Left ventricle myocardium superior (tissue), 1 donor: Measurements from ENCODE around the gene LINGO1. TPM values are rescaled to one million over a fixed set of nuclear protein-coding genes. Genes with fewer than 3 reads are reported as not detected.
A peak's percentile ranks its signal among the peaks of the same experiment; 100 is the strongest.

Experiments
- ATAC-seq: fragments of 200-7000 bp; cut with Tn5 transposase; one replicate; pipeline ENCODE4 v1.9.1; 2020; ENCODE audit warnings: mild to moderate bottlenecking, moderate library complexity
- DNase-seq: peaks from one replicate; pipeline ENCODE4 v3.0.0-alpha.2; 2020
- intact Hi-C: fragments of 100-400 bp; cut with micrococcal nuclease; formaldehyde crosslinking; loops from one replicate; pipeline ENCODE4 v1.11.0; 2022
- total RNA-seq: library from RNA; stranded (reverse); fragmentation: NEBNext Ultra II Directional; extraction: Animal tissue kit (Norgen Biotek cat#: 25700); gene quantifications from one replicate; pipeline ENCODE4 v1.2.1, GENCODE V29; 2021
- donor health status: DM: no; HTN: yes; CAD: no; lungs with severe emphysema.

Gene LINGO1
- total RNA-seq, 1 donor from 2014 or later: 1.7 TPM

DNA sequence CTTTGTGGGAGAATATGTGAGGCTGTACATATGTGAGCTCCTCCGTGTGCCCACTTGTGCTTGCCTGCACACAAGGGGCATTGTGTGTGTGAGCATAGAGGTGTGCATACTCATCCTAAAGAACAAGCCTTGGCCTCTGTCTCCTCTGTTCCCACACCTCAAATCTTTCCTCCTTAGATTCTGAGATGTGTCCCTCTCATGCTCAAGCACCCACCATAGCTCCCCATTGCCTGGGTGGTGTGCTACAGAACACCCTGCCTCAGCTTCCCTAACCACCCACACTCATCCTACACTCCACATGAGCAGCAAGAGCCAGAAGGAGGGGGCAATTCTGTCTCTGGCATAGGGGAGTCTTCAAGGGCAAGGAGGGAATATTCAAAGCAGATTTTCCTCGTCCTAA is 27.7 kb downstream of the LINGO1 start:
- ATAC-seq (no peak), DNase-seq (no peak)
- intact Hi-C loops: no loop called here

DNA sequence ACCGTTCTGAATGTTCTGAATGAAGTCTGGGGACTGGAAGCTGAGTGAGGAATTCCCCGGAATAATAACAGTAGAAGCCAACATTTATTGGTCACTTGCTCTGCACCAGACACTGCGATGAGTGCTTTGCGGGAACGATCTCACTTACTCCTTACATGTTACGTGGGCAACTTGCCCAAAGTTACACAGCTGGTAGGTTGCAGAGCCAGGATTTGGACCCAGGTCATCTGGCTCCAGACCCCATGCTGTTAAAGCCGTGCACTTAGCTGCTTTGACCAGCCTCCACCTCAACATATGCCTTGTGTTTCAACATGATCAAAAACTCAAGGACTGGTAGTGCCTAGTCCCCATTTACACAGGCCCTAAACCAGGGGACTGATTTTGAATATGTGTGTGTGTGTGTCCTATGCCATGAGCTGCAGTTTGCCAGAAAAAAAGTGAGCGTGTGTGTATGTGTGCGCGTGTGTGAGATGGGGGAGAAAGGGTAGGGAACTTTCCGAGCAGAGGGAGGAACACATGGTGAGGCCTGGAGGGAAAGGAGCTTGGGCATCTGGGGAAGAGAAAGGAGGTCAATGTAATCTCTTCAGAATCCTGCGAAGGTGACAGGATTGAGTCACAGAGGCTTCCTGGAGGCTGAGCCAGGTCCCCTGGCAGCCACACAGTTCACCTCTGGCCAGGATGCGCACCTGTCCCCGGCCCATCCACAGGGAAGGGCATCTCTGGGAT is 28.9 kb downstream of the LINGO1 start:
- ATAC-seq: no peak
- intact Hi-C loops: no loop called here
- no peak for DNase-seq

- intact Hi-C loops: no loop called here
- no peak for DNase-seq
- no peak for ATAC-seq
Measured at GRCh38 chr15:77602800-77603199, 29.9 kb downstream of the LINGO1 start.

DNA sequence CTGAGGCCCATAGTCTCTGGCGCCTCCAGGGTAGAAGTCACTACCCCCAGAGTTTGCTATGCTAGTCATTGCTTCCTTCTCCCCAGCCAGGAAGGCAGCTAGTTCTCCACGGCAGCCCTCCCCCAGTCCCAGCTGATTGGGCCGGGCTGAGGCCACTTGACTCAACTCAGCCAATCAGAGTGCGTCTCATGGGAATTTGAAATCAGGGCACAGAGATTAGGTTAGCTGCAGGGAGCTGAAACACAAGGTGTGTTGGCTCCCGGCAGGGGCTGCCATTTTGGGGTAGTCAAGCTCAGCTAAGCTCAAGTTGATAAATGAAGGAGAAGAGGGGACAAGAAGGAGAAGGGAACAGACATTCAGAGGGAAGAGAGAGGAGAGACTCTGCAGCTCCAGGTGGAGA is 32.8 kb downstream of the LINGO1 start:
- DNase-seq (peak; percentile 62), ATAC-seq (peak; percentile 82)
- intact Hi-C loops: no loop called here

- ATAC-seq (no peak), DNase-seq (no peak)
Measured at GRCh38 chr15:77599357-77599756, 33.4 kb downstream of the LINGO1 start.

DNA sequence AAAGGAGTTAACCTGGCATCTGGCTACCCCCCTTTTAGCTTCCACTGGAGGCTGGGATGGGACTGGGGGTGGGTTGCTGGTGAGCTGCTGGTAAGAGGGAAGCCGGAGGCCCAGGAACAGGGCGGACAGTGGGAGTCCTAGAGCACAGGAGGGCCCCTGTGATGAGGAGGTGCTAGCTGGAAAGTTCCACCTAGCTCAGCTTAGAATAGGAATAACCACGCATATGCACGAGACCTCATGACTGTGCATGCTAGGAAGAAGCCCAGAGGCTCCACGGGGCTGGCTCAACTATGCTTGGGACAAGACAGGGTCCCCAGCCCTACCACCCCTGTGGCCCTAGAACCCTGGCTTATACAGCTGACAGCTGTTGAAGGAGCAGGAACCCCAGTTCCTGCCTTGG is 34.1 kb downstream of the LINGO1 start:
- no peak for DNase-seq
- intact Hi-C loops: no loop called here

More at GRCh38 chr15:77599357-77599756, 33.4 kb downstream of the LINGO1 start:
- intact Hi-C loops: no loop called here

DNA sequence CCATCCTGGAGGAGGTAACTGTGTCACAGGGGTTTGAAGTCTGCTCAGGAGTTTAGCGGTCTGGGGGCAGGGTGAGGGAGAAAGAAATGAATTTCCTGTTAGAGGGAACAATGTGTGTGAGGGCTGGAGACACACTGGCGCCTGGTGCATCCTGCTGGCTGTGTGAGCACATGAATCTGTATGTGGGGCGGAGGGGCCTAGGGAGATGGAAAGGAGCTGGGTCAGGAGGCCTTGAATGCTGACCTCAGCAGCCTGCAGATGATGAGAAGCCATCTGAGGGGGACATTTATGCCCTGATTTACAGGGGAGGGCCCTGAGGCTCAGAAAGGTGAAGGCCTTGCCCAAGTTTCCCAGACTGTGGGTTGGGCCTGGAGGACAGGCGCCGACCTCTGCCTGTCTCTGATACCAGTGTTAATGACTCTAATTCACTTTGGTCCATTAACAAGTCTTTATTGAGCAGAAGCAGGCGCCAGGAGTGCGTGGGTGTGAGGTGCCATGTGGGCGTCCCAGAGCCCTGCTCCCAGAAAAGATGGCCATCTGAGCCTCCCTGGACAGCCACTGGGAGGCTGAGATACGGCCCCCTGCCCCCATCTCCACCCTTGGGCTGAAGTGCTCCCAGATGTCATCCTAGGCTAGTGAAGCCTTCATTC is 34.8 kb downstream of the LINGO1 start:
- DNase-seq (no peak), ATAC-seq (no peak)
- intact Hi-C loops: no loop called here

More for the DNA sequence above, 34.1 kb downstream of the LINGO1 start:
- no peak for ATAC-seq

DNA sequence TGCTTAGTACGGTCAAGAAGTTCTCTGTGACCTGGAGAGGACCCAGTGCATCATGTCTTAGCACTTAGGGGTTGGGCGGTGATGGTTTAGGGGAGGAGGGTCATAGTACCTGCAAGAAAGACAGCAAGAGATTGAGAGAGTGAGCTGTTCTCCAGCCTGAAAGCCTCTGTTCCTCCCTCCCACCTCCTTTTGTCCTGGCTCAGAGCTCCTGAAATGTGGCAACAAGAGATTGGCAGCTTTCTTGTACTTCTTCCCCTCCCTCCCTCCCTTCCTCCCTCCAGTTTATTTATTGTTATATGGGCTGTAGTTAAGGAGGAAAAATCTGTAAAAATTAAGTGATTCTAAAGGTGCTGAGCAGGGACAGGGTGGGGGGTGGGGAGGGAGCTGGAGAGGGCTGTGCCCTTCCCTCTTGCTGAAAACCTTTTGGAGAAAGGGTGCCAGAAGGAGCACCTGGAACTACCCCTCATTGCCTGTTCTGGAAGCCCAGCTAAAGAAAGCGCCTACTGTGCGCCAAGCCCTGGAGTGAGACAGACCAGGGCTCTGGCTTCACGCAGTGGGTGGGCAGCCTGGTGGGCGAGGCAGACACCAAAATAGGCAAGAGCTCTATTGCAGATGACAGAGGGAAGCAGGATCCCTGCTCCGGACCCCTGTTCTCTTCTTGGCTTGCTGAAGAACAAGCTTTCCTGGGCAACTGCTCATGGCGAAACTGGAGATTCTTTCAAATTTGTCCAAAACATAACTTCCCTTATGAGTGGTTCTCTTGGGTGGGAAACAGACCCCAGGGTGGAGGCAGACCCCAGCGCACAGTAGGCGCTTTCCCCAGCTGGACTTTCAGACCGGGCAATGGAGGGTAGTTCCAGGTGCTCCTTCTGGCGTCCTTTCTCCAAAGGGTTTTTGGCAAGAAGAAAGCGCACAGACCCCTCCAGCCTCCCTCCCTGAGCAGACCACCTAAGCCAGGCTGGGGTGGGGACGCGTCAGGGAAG is 35.6 kb downstream of the LINGO1 start:
- ATAC-seq (no peak), DNase-seq (no peak)
- intact Hi-C loops: no loop called here

DNA sequence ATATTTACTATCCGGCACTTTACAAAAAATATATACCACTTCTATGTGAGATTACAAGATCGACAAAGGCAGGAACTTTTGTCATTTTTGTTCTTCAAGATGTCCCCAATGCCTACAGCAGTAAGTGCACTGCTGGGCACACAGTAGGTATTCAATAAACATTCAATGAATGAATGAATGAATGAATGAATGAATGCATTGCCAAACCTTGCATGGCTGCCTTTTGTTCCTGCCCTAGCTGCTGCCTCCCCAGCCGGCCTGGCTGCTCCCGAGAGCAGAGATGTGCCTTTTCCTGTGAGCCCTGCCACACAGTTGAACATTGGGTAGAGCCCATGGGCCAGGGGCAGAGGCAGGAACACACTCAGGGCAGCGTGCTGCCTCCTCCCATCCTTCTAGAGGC is 37.5 kb downstream of the LINGO1 start:
- no peak for ATAC-seq

GRCh38 chr15:77592758-77593157 is 40.0 kb downstream of the LINGO1 start:
- no peak for DNase-seq
- ATAC-seq: no peak
- intact Hi-C loops: no loop called here

More for the DNA sequence above, 37.5 kb downstream of the LINGO1 start:
- no peak for DNase-seq
- intact Hi-C loops: no loop called here

DNA sequence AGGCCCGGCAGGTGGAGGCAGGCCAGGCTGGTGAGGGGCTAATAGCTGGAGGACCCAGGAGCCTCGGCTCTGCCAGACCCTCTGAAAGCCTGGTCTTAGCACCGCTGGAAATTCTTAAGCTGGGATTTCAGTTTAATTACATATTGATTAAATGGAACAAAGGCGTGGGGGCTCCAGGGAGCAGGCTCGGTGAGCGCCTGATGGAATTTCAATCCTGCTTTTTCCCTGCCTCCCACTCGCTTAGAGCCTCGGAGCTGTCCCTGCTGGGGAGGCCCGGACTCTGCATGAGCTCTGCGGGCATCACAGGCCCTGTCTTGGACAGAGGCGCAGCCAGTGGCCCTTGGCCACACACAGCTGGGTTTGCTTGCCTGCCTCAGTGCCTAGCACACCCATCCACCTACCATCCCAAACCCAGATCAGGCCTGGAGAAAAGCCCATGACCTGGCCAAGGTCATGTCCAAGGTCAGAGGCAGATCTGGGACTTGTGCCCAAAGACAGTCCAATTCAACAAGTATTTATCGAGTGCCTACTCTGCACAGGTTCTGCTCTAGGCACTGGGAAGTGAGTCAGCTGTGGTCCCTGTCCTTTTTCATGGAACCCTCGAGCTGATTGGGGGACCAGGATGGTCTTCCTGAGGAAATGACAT is 40.6 kb downstream of the LINGO1 start:
- intact Hi-C loops: no loop called here
- DNase-seq: no peak
- peak; percentile 30 for ATAC-seq

DNA sequence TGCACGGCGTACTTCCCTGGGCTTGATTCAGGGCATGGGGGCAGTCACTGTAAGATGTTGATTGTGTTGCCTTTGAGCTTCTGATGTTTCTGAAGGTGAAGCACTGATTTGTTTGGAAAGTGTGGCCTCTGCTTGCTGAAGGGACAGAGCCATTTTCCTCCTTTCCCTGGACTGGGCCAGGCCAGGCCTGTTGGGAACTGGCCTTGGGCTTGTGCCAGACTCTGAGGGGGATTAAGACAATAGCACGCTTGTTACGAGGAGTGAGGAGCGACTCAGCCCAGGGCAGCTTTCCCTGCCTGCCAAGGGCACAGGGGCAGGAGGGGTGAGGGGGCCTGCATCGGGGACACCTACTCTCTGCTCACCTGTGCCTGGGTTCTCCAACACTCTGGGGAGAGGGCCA is 42.9 kb downstream of the LINGO1 start:
- intact Hi-C loops: no loop called here
- ATAC-seq (peak; percentile 29), DNase-seq (no peak)

DNA sequence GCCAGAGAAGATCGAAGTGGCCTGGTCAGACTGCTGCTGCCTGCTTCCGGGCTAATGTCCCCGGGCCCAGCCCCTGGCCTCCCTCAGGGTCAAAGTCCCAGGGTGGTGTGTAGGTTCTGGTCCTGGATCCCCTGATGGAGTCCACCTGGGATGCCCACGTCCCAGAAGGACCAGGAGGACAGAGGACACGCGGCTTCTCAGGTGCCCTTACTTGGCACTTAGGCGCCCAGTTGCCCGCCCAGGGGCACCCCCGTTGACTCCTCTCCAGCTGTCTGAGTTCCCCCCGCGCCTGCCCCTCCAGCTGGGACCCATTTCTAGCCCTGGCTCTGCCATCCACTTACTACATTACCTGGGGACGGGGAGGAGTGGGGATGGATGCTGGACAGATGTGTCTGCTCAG is 44.6 kb downstream of the LINGO1 start:
- intact Hi-C loops: no loop called here
- ATAC-seq: no peak
- no peak for DNase-seq

- intact Hi-C loops: no loop called here
- ATAC-seq (no peak), DNase-seq (no peak)
Measured at GRCh38 chr15:77584691-77585090, 48.0 kb downstream of the LINGO1 start.

DNA sequence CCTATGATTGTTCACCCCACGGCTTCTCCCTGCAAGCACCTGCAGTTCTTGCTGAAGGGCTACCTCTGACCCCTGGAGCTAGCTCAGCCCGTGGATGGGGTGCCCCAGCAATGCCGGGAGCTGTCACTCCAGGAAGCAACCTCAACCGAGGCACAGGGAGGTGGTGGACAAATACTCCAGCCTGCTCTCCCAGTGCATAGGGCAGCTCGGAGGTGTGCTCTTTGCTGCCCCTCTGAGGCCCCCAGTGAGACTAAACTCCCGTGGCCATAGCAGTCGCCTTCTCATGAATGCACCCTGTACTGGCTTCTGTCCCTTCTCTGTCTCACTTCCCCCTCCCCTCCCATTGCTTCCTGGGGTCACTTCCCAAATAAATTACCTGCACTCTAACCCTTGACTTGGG is 48.5 kb downstream of the LINGO1 start:
- ATAC-seq (peak; percentile 62), DNase-seq (no peak)
- intact Hi-C loops: no loop called here

GRCh38 chr15:77582763-77583162 is 49.9 kb downstream of the LINGO1 start:
- DNase-seq: no peak

DNA sequence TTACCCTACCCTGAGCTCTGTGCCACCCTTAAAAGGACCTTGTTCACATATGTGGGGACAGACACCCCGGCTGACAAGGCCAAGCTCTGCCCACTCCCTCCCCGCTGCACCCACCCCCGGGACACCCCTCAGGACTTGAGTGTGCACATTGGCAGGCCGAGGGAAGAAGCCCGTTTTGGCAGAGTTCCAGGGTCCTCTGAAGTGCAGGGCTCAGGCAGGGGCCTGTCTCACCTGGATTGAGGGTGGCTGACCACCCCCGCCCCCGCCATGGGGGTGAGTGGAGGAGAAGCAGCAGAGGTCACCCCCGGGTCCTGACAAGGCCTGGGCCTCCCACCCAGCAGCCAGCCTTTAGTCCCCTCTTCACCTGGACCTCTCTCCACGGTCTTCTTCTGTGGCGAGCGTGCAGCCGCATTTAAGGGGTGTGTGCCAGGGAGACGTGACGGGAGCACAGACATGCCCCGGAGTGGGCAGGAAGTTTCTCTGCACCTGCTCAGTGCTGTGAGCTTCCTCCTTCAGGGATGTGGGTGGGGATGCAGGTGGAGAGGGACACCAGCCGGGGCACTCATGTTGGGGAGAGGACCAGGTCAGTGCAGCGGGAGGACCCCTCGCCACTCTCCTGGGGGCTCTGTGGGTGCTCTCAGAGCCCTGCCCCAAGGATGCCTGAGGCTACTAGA is 50.7 kb downstream of the LINGO1 start:
- ATAC-seq: no peak
- DNase-seq: no peak
- intact Hi-C loops: no loop called here

More at GRCh38 chr15:77582763-77583162, 49.9 kb downstream of the LINGO1 start:
- no peak for ATAC-seq
- intact Hi-C loops: no loop called here

- intact Hi-C loops: no loop called here
- ATAC-seq (peak; percentile 82), DNase-seq (peak; percentile 76)
Measured at GRCh38 chr15:77580996-77581682, 51.6 kb downstream of the LINGO1 start.
